GM06990 (cell line): Measurements from ENCODE around the gene C3orf33.
"Not testable (repeated sequence)": the region's sequence is repeated elsewhere in the genome, so short reads cannot be mapped to it uniquely, and the experiment has no call there.

ENCODE experiments used
- DNase-seq: peaks from one replicate; pipeline ENCODE4 v3.0.0-alpha.2; 2011; ENCODE audit not compliant: insufficient read length; ENCODE audit errors: extremely low read depth
- H3K27me3 ChIP-seq: replicated peaks from 2 replicates; pipeline ENCODE4 v1.6.0; 2011; ENCODE audit warnings: low read length; ENCODE audit not compliant: control insufficient read depth, insufficient read depth
- H3K36me3 ChIP-seq: 2 replicates; pipeline ENCODE4 v1.5.1; 2011; ENCODE audit warnings: low read length; ENCODE audit not compliant: control insufficient read depth, insufficient read depth
- H3K4me3 ChIP-seq: replicated peaks from 2 replicates; pipeline ENCODE4 v1.5.1; 2011; ENCODE audit warnings: low read depth, mild to moderate bottlenecking, control low read depth, low read length
- TF ChIP-seq, protein P1 (sequence below): IDR thresholded peaks from 2 replicates; pipeline ENCODE4 v1.5.1; 2011; ENCODE audit warnings: low read length, control low read depth, mild to moderate bottlenecking, inconsistent platforms; ENCODE audit not compliant: insufficient read depth, poor library complexity, severe bottlenecking

The C3orf33 gene

GRCh38 chr3:155847993-155848392, 41.9 kb upstream of the C3orf33 start:
- no peak for DNase-seq
- H3K4me3 ChIP-seq = no peak overlapping the region
- no peaks in the 10 kb centered on the region; the same call in 1 of the 2 replicates for H3K36me3 ChIP-seq
- TF ChIP-seq, protein P1, sequence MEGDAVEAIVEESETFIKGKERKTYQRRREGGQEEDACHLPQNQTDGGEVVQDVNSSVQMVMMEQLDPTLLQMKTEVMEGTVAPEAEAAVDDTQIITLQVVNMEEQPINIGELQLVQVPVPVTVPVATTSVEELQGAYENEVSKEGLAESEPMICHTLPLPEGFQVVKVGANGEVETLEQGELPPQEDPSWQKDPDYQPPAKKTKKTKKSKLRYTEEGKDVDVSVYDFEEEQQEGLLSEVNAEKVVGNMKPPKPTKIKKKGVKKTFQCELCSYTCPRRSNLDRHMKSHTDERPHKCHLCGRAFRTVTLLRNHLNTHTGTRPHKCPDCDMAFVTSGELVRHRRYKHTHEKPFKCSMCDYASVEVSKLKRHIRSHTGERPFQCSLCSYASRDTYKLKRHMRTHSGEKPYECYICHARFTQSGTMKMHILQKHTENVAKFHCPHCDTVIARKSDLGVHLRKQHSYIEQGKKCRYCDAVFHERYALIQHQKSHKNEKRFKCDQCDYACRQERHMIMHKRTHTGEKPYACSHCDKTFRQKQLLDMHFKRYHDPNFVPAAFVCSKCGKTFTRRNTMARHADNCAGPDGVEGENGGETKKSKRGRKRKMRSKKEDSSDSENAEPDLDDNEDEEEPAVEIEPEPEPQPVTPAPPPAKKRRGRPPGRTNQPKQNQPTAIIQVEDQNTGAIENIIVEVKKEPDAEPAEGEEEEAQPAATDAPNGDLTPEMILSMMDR = no peak
- no peaks in the 10 kb centered on the region for H3K27me3 ChIP-seq

DNA sequence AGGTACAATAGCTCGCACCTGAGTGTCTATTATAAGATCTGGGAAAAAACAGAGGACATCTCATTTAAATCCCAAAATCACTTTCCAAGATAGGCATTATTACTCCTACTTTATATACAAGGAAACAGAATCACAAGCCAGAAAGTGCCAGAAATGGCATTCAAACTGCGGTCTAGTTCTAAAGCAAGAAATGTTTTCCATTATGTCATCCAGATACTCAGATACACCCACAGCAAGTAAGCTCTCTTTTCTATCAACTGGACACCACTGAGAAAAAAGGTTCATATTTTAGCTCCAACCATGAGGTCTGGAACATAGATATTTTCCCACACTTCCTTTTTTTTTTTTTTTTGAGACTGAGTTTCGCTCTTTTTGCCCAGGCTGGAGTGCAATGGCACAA, 40.0 kb upstream of the C3orf33 start:
- TF ChIP-seq, protein P1 = no peak
- no peak for DNase-seq
- Histone ChIP-seq H3K4me3 (no peak overlapping the region), H3K27me3 (no peaks in the 10 kb centered on the region), H3K36me3 (no peaks in the 10 kb centered on the region; the same call in 1 of the 2 replicates)

GRCh38 chr3:155843569-155843968, 37.5 kb upstream of the C3orf33 start:
- TF ChIP-seq, protein P1 = no peak
- no peak for DNase-seq

GRCh38 chr3:155835341-155836071, 29.4 kb upstream of the C3orf33 start:
- no peak for DNase-seq
- Histone ChIP-seq H3K4me3 (no peak overlapping the region), H3K27me3 (no peaks in the 10 kb centered on the region), H3K36me3 (peaks cover 3% of the 10 kb centered on the region)
- TF ChIP-seq, protein P1 = no peak

More at GRCh38 chr3:155843569-155843968, 37.5 kb upstream of the C3orf33 start:
- Histone ChIP-seq H3K4me3 (no peak overlapping the region), H3K36me3 (no peaks in the 10 kb centered on the region), H3K27me3 (no peaks in the 10 kb centered on the region)

DNA sequence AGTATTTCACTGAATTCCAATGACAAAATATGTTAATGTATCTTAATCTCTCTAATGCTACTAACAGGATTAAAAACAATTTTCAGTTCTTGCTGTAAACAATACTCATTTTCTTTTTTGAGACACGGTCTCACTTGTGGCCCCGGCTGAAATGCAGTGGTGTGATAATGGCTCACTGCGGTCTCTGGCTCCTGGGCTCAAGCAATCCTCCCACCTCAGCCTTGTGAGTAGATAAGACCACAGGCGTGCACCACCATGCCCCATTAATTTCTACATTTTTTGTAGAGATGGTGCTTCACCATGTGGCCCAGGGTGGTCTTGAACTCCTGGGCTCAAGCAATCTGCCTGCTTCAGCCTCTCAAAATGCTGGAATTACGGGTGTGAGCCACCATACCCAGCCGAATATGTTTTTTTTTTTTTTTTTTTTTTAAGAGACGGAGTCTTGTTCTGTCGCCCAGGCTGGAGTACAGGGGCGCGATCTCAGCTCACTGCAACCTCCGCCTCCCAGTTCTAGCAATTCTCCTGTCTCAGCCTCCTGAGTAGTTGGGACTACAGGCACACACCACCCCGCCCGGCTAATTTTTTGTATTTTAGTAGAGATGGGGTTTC, 22.5 kb upstream of the C3orf33 start:
- not testable (repeated sequence) for H3K36me3 ChIP-seq, H3K27me3 ChIP-seq, H3K4me3 ChIP-seq, DNase-seq

DNA sequence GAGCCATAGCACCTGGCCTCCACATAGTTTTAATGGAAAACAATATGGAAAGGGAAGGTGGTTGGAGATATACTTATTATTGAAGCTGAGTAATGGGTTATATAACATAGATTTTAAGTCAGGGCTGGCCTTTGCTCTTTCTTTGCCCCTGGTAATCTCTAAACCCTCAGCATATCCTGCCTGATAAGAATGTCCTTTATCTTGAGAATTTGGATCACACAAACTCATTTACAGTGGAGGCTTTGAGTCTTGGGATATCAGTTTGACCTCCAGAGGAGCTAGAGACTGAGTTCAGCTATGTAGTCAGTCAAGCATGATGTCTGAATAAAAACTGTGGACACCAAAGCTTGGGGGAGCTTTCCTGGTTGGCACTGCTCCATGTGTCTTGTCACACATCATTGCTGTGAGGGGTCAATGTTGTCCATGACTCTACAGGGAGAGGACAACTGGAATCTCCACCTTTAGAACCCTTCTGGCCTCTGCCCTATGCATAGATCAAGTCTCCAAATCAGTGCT, 9.0 kb upstream of the C3orf33 start:
- no peak overlapping the region for H3K4me3 ChIP-seq
- TF ChIP-seq, protein P1 = no peak
- no peaks in the 10 kb centered on the region for H3K36me3 ChIP-seq
- no peaks in the 10 kb centered on the region for H3K27me3 ChIP-seq
- DNase-seq = no peak

DNA sequence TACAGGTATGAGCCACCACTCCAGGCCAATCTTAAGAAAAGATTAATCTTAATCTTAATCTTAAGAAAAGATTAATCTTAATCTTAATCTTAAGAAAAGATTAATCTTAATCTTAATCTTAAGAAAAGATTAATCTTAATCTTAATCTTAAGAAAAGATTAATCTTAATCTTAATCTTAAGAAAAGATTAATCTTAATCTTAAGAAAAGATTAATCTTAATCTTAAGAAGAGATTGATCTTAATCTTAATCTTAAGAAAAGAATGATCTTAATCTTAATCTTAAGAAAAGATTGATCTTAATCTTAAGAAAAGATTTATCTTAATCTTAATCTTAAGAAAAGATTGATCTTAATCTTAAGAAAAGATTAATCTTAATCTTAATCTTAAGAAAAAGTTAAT, 7.1 kb upstream of the C3orf33 start:
- H3K4me3 ChIP-seq, H3K27me3 ChIP-seq, H3K36me3 ChIP-seq, DNase-seq: not testable (repeated sequence)
